GM12874 (cell line): ENCODE measurements around the gene LMTK2.

Source experiments
- TF ChIP-seq, protein P1 (sequence below): IDR thresholded peaks from 2 replicates; pipeline ENCODE4 v1.5.1; 2011; ENCODE audit warnings: low read depth, mild to moderate bottlenecking, control low read depth, low read length, moderate library complexity; ENCODE audit not compliant: insufficient read depth

The LMTK2 gene

DNA sequence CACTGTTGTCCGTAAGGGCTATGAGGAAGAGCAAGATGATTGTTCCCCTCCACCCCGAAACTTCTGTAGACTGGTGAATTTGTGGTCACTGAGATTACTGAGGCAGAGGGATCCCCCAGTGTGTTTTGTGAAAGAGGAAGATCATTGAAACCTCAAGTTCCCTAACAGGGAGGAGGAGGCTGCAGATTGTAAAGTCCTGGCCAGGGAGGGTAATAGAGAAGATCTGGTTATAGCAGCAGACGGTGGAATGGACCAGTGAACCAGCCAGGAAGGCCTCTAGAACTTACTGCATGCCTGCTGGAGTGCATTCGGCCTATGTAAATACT, 31.1 kb downstream of the LMTK2 start:
- TF ChIP-seq, protein P1, sequence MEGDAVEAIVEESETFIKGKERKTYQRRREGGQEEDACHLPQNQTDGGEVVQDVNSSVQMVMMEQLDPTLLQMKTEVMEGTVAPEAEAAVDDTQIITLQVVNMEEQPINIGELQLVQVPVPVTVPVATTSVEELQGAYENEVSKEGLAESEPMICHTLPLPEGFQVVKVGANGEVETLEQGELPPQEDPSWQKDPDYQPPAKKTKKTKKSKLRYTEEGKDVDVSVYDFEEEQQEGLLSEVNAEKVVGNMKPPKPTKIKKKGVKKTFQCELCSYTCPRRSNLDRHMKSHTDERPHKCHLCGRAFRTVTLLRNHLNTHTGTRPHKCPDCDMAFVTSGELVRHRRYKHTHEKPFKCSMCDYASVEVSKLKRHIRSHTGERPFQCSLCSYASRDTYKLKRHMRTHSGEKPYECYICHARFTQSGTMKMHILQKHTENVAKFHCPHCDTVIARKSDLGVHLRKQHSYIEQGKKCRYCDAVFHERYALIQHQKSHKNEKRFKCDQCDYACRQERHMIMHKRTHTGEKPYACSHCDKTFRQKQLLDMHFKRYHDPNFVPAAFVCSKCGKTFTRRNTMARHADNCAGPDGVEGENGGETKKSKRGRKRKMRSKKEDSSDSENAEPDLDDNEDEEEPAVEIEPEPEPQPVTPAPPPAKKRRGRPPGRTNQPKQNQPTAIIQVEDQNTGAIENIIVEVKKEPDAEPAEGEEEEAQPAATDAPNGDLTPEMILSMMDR: no peak

DNA sequence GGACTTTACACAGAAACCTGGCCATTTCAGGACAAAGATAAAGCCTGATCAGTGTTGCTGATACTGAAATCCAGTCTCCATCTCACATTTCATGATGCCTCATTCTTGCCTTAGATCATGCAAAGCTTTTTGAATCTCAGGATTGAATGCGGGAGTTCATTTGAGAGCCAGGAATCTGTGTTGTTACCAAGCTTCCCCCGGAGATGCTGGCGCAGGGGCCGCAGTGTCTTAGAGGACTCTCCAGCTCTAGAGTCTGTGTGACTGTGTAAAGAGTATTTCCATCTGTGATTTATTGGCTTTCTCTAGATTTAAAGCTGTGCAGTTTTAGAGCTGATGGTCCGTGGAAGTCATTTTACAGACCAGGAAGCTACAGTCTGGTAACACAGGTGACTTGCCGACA, 32.0 kb downstream of the LMTK2 start:
- TF ChIP-seq, protein P1: no peak

DNA sequence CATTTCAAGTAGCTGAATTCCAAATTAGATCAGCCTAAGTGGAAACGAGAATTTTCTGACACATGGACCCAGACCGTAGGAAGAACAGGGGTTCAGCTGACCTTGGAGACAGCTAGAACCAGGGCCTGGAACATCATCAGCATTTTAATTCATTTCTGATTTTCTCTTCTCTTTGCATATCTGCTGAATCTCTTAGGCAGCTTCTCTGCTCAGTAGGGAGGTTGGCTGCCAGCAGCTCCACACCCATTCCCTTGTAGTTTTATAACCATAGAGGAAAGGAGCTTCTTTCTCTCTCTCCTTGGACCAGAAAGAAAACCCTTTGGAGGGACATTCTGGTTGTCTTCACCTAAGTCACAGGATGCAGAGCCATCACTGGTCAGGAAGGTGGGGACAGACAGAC, 36.0 kb downstream of the LMTK2 start:
- TF ChIP-seq, protein P1: no peak

DNA sequence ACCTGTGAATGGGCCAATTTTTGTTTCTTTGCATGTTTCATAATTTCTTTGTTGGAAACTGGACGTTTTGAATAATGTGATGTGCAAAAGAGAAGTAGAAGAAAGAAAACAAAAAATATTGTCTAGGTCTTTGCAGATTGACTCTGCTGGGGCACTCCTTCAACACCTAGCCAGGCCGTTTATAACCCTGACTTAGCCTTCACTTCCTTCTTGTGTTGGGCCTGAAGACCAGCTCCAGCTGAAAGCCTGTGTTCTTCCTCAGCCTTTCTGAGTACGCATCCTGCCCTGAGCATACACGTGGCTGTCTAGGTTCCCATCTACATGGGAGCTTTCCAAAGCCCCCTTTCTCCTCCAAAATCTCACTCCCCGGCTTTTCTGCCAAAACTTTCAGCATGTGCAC, 41.9 kb downstream of the LMTK2 start:
- TF ChIP-seq, protein P1: no peak

DNA sequence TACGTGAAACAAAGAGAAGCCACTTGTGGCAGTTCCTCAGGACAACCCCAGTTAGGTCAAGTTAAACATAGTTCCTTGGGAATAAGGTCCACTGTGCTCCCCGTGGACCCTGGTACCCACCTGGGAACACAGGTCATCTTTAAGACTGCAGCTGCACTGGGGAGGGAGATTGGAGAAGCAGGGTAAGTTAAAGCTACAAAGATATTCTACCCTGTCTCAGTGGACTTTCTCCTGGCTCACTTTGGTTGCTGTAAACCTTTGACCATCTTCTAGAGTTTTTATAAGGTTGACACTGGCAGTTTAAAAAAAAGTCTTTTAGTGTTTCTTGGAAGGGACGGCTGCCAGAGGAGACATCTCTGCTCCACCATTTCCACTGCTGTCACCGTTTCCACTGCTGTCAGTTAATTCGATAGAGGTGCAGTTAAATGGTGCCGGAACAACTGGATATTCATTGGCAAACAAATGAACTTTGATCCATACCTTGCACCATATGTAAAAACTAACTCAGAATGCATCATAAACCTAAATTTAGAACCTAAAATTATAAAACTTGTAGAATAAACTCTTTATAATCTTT, 42.5 kb downstream of the LMTK2 start:
- TF ChIP-seq, protein P1: no peak

DNA sequence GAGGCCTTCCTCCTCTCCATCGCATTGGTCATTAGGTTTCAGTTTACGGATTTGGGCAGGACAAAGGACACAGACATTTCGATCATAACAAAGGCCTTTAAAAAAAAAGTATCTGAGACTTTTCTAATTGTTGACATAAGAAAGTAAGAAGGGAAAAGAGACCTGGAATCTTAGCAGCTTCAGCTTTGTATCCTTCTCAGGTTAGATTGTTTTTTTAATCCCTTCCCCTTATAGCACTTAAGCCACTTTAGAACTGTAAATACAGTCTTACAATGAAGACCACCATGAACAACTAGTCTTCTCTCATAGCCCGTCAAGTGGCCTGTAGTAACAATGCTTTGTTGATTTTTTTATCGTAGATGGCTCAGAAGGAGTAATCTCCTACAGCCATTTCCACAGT, 45.2 kb downstream of the LMTK2 start:
- TF ChIP-seq, protein P1: no peak

DNA sequence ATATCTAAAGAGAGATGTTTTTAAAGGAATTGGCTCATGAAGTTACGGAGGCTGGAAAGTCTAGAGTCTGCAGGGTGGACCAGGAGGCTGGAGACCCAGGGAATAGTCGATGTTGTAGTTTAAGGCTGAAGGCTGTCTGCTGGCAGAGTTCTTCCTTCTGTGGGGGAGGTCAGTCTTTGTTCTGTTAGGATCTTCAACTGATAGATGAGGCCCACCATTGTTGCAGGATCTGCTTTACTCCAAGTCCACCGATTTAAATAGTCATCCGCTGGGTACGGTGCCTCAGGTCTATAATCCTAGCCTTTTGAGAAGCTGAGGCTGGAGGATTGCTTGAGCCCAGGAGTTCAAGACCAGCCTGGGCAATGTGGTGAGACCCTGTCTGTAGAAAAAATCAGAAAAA, 50.0 kb downstream of the LMTK2 start:
- TF ChIP-seq, protein P1: no peak

DNA sequence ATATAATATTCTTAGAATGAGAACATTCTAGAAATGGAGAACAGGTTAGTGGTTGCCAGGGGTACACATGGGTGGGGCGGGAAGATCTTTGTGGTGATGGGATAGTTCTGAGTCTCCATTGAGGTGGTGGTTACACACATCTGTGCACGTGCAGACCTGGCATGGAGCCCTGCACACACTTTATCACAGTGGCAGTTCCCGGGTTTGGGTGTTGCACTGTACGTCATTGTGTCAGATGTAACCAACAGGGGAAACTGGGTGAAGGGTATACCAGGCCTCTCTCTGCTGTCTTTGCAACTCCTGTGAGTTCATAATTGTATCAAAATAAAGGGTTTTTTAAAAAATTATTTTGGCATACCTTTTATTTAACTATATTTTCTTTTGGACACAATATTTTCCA, 51.1 kb downstream of the LMTK2 start:
- TF ChIP-seq, protein P1: no peak
